CMK (cell line): ENCODE results near the gene BCAS1.

Experiments
- DNase-seq: peaks from one replicate; pipeline ENCODE4 v3.0.0-alpha.2; 2010; ENCODE audit warnings: low read depth

The BCAS1 gene

GRCh38 chr20:54103067-54103761, 32.8 kb upstream of the BCAS1 start:
- peak; percentile 32 for DNase-seq

- DNase-seq: no peak
These were observed 32.1 kb upstream of the BCAS1 start for GRCh38 chr20:54102543-54102942.

- no peak for DNase-seq
These were observed 30.2 kb upstream of the BCAS1 start for GRCh38 chr20:54100563-54100962.

DNA sequence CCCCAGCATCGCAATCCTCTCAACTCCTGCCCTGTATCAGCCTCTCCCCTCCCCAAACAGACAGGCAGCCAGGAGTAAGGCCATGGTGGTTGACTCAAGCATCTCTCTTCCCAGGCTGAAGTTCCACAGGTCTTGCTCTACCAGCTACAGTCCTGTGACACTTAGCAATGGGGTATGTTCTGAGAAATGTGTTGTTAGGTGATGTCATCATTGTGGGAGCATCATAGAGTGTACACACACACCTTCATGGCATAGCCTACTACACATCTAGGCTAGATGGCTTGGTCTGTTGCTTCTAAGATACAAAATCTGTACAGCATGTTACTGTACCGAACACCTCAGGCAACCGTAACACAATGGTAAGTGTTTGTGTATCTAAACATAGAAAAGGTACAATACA, 29.5 kb upstream of the BCAS1 start:
- DNase-seq: no peak

DNA sequence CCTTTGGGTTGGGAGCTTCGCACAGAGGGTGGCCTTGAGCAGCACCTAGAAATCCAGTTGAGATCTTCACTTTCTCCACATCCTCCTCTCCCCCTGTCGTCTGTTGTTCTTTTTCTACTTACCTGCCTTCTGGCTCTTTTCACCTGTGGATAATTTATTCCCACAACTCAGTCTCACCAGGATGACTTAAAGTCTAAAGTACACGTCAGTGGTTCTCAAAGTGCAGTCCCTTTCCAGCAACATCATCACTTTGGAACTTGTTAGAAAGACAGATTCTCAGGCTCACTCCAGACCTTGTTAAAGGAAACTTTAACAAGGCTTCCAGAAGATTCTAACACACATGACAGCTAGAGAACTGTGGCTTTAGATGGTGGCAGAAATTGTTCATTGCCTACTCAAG, 27.7 kb upstream of the BCAS1 start:
- no peak for DNase-seq

GRCh38 chr20:54097236-54097529, 26.8 kb upstream of the BCAS1 start:
- DNase-seq: no peak

GRCh38 chr20:54095824-54096223, 25.4 kb upstream of the BCAS1 start:
- DNase-seq: no peak

- DNase-seq: no peak
These were observed 23.8 kb upstream of the BCAS1 start for GRCh38 chr20:54094268-54094580.

GRCh38 chr20:54093423-54094267, 23.3 kb upstream of the BCAS1 start:
- DNase-seq: no peak

DNA sequence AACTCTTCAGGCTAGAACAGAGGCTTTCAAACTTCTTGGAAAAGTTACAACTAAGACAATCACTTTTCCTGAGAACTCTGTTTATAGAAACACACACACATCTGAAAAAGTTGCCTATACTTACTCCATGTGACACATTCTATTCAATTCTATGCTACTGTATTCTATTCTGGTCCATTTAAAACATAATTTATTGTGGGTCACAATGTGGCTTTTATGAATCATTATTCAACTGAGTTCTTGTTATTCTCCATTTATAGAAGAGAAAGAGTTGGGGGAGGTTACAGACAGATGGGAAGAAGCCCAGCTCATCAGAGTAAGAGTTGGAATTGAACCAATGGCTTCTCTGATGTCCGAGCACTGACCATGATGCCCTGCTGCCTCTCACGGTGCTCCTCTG, 21.6 kb upstream of the BCAS1 start:
- no peak for DNase-seq

DNA sequence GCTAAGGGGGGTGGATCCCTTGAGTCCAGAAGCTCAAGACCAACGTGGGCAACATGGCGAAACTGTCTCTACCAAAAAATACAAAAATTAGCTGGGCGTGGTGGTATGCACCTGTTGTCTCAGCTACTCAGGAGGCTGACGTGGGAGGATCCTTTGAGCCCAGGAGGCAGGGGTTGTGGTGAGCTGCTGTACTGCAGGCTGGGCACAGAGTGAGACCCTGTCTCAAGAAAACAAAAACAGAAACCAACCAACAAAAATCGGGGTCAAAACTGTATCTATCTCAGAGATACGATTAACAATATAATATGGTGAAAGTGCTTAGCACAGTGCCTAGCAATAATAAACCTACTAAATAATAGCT, 20.7 kb upstream of the BCAS1 start:
- no peak for DNase-seq

GRCh38 chr20:54090230-54091119, 20.1 kb upstream of the BCAS1 start:
- DNase-seq: peak; percentile 31

GRCh38 chr20:54088430-54088829, 18.0 kb upstream of the BCAS1 start:
- DNase-seq: no peak

DNA sequence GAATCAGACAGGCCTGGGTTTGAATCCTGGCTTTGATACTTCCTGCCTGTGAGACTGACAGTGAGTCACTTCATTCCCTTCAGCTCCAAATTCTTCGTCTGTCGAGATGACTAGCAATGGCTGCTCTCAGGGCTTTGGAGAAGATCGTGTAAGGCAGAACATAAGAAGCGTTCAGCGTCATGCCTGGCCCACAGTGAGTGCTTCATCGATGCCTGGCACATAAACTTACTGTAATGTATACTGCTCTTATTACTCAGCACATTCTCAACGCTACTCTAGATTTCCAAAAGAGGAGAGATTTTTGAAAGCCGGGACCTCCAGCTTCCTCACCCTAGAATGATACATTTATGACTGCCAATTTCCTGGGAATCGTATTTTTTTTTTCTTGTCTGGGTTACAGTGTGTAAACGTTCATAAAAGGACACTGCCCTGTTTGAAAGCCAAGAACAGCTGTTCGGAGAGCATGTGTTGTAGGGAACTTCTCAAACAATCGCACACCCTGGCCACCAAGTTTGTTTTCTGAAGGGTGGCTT, 16.2 kb upstream of the BCAS1 start:
- no peak for DNase-seq

- no peak for DNase-seq
These were observed 15.5 kb upstream of the BCAS1 start for GRCh38 chr20:54085910-54086309.

GRCh38 chr20:54085425-54085824, 15.0 kb upstream of the BCAS1 start:
- no peak for DNase-seq

DNA sequence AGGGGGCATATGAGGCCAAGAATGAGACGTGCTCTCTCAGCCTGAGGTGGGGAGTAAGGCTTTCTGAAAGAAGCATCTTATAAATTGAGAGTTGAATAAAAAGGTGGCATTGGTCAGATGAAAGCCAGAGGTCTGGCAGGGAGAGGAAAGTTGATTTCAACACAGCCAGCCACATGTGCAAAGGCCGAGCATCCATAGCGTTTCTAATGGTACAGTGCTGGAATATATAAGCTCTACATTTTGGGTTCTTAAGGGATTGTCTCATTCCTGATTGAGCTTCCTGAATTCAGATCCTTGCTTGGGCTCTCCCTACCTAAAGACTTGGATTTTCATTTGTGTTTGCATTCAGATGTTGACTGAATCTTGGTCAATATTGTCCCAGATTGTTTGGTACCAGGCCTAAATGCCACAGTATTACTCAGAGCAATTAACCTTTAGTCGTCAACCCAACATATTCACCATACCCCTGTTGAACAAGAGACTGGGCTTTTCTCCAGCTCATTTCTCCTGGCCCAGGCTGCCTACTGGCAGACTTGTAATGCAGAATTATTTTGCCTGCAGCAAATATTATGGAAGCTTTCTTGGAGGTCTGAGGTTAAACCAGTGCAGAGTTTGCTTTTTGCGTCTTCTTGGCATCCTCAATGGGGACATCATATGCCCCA, 14.5 kb upstream of the BCAS1 start:
- DNase-seq: no peak

DNA sequence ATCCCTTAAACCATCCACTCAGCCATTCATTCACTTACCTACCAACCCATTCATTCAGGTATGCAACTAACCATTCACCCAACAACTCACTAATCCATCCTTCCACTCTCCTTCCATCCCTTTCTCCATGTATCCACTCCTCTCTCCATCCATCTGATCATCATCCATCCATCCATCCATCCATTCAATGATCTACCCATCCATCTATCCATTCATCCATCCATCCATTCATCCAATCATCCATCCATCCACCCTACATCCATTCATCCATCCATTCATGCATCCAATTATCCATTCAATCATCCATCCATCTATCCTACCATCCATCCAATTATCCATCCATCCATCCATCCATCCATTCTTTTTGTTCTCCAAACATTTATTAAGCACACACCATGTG, 13.8 kb upstream of the BCAS1 start:
- DNase-seq: no peak

DNA sequence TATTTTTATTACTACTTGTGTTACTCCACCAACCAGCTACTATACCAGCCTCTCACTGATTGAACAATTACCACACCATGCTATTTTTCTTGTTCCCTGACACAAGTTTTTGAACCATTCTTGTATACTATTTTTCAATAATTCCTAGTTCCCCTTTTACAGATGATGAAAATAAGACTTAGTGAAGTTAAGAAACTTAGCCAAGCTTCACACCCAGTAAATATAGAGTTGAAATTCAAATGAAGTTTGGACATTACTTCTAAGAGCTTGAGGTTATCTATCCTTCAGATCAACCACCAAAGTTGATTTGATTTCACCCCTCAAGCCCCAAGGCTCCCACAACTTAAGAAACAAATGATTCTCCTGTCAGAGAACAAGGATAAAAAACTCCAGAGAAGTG, 13.1 kb upstream of the BCAS1 start:
- no peak for DNase-seq

GRCh38 chr20:54082100-54082499, 11.7 kb upstream of the BCAS1 start:
- DNase-seq: no peak

DNA sequence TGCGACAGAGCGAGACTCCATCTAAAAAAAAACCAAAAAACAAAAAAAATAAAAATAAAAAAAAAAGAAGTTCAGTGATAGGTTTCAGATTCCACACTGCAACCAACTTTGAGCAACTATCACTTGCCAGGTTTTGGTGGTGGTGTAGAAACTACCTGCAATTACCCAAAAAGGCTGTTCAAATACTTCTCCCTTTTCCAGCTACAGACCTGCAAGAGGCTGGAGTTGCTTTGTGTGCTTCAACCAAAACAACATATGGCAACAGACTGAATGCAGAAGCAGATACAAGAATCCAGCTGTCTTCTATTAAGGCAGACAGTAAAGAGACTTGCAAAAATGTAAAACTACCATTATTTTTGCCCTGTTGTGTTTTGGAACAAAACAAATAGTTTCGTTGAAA, 9.3 kb upstream of the BCAS1 start:
- DNase-seq: no peak

DNA sequence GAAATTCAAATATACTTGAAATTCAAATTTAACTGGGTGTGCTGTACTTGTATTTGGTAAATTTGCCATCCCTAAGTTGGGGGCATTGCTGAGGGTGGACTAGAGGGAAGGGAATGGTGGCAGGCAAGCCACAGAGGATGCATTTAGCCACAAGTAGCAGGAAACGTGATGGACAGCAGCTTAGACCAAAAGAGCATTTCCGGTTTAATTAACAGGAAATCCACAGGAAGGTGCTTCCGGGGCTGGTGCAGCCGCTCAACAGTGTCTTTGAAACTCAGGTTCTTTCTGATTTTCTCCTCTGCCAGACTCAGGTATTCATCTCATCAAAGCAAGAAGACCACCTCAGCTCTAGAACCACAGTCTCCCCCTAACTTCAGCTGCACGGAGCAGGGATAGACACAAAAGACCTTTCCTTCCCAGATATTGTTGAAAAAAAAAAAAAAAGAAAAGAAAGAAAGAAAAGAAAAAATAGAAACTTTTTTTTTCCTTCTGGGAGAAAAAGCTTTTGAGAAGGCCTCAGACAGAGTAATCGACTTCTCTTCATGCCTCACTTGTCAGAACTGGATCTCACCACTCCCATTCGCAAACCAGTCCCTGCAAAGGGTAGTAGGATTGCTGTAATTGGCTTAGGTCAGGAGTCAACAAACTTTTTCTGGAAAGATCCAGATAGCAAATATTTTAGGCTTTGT, 8.0 kb upstream of the BCAS1 start:
- DNase-seq: no peak
